GM18502 (cell line): ENCODE data around the gene NAXD.
"Not testable (repeated sequence)": the region's sequence is repeated elsewhere in the genome, so short reads cannot be mapped to it uniquely, and the experiment has no call there.

Experiments
- ATAC-seq: cut with Tn5 transposase; IDR thresholded peaks from one replicate; pipeline ENCODE4 v1.9.1; 2021; ENCODE audit warnings: mild to moderate bottlenecking; ENCODE audit not compliant: unreplicated experiment, poor library complexity

NAXD gene

GRCh38 chr13:110661256-110661655 is 45.9 kb downstream of the NAXD start:
- no peak for ATAC-seq

GRCh38 chr13:110662091-110662490 is 46.7 kb downstream of the NAXD start:
- no peak for ATAC-seq

- ATAC-seq, result no peak
These were observed 47.6 kb downstream of the NAXD start for GRCh38 chr13:110662777-110663443.

GRCh38 chr13:110663491-110663890 is 48.1 kb downstream of the NAXD start:
- ATAC-seq, result no peak

GRCh38 chr13:110664041-110664440 is 48.7 kb downstream of the NAXD start:
- no peak for ATAC-seq

GRCh38 chr13:110664673-110665072 is 49.3 kb downstream of the NAXD start:
- ATAC-seq, result no peak

GRCh38 chr13:110665491-110666254 is 50.3 kb downstream of the NAXD start:
- ATAC-seq, result no peak

- no peak for ATAC-seq
These were observed 50.8 kb downstream of the NAXD start for GRCh38 chr13:110666255-110666533.

- ATAC-seq, result no peak
These were observed 53.7 kb downstream of the NAXD start for GRCh38 chr13:110669036-110669435.

GRCh38 chr13:110669814-110670213 is 54.5 kb downstream of the NAXD start:
- ATAC-seq, result not testable (repeated sequence)

GRCh38 chr13:110676595-110677587 is 61.5 kb downstream of the NAXD start:
- ATAC-seq, result peak; percentile 78

GRCh38 chr13:110677731-110678545 is 62.6 kb downstream of the NAXD start:
- no peak for ATAC-seq

- ATAC-seq, result no peak
These were observed 65.5 kb downstream of the NAXD start for GRCh38 chr13:110680852-110681251.

GRCh38 chr13:110681868-110682550 is 66.7 kb downstream of the NAXD start:
- no peak for ATAC-seq

- no peak for ATAC-seq
These were observed 67.4 kb downstream of the NAXD start for GRCh38 chr13:110682746-110683145.

GRCh38 chr13:110683203-110683883 is 68.0 kb downstream of the NAXD start:
- ATAC-seq, result no peak

- ATAC-seq, result no peak
These were observed 68.6 kb downstream of the NAXD start for GRCh38 chr13:110683921-110684320.

GRCh38 chr13:110684388-110685056 is 69.2 kb downstream of the NAXD start:
- ATAC-seq, result no peak
